PC-9 (cell line): ENCODE results near the gene PIGC.

Source experiments
- CTCF ChIP-seq: fragments of 200-600 bp; sonication (generic); conservative IDR thresholded peaks from 2 replicates; pipeline ENCODE4 v1.6.1; 2017; ENCODE audit warnings: mixed run types, antibody characterized with exemption, mild to moderate bottlenecking, moderate library complexity
- EZH2 ChIP-seq: fragments of 200-600 bp; sonication (generic); IDR thresholded peaks from 2 replicates; pipeline ENCODE4 v1.8.0; 2017; ENCODE audit warnings: antibody characterized with exemption, low read depth

GRCh38 chr1:172427191-172427590 lies 16.7 kb downstream of the PIGC start:
- TF ChIP-seq CTCF (no peak), EZH2 (no peak)
